Hematopoietic multipotent progenitor cell (in vitro differentiated cells): ENCODE data around the gene STIM1. TPM values are rescaled to one million over a fixed set of nuclear protein-coding genes. Genes with fewer than 3 reads are reported as not detected.
A peak's percentile ranks its signal among the peaks of the same experiment; 100 is the strongest.
"Not testable (repeated sequence)": the region's sequence is repeated elsewhere in the genome, so short reads cannot be mapped to it uniquely, and the experiment has no call there.

ENCODE experiments used
- DNase-seq, 3 donors: peaks; one replicate each; pipeline ENCODE4 v3.0.0-alpha.2; 2011 to 2015; ENCODE audit warnings: low read depth in 2 of 3, low spot score in 2 of 3
- total RNA-seq: library from RNA; depleted of rRNA; stranded (reverse); fragments of >200 nt; gene quantifications from one replicate; pipeline ENCODE4 v1.2.3, GENCODE V29; 2012

The STIM1 gene
- total RNA-seq, 1 donor: 80.2 TPM

GRCh38 chr11:4092026-4092425 is 236.6 kb downstream of the STIM1 start:
- peak in 1 of 3 donors; percentile 19 for DNase-seq

GRCh38 chr11:4093519-4094347 is 238.3 kb downstream of the STIM1 start:
- DNase-seq: peak in 1 of 3 donors; percentile 9

- DNase-seq: peak; percentile 89 to 98 (median 95)
These were observed 239.2 kb downstream of the STIM1 start, which contains the start of gene RRM1 for GRCh38 chr11:4094348-4095291. Gene RRM1 (plus strand): TSS chr11:4094799. CDS start chr11:4095013, 214 bp downstream.

GRCh38 chr11:4095509-4096230 is 240.2 kb downstream of the STIM1 start:
- DNase-seq: no peak

- no peak for DNase-seq
These were observed 242.7 kb downstream of the STIM1 start for GRCh38 chr11:4098026-4098621.

DNA sequence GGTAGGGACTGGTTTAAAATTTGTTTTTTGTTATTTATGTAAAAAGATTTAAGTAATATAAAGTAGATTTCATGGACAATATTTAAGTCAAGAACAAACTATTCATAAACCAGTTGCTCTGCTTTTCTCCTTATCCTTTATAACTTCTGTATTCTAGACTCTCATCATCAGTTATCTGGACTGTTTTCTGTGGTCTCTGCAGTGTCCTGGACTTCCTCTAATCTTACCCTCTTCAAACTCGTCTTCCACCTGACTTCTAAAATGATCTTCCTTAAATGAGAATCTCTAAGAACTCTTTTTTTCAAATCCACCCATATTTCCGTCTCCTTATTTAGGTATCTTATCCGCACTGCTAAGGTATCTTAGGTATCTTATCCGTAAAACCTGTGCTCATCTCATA is 247.2 kb downstream of the STIM1 start:
- DNase-seq: peak in 1 of 3 donors; percentile 22

- no peak for DNase-seq
These were observed 247.8 kb downstream of the STIM1 start for GRCh38 chr11:4103269-4103668.

GRCh38 chr11:4105916-4106315 is 250.5 kb downstream of the STIM1 start:
- no peak for DNase-seq

- DNase-seq: no peak
These were observed 256.4 kb downstream of the STIM1 start for GRCh38 chr11:4111834-4112233.

DNA sequence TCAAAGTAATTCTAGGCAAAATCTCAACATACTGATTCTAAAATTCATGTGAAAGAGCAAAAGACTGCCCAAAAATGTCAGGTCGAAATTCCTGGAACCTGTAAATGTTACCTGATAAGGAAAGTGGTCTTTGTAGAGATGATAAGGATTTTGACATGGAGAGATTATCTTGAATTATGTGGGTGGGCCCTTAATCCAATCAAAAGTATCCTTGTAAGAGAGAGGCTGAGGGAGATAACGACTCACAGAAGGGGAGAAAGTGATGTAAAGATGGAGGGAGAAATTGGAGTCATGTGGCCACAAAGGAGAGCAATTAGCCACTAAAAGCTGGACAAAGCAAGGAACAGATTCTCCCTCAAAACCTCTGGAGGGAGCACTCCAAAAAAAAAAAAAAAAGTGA is 259.7 kb downstream of the STIM1 start:
- DNase-seq: no peak

GRCh38 chr11:4118107-4118506 is 262.6 kb downstream of the STIM1 start:
- no peak for DNase-seq

- DNase-seq: no peak
These were observed 267.8 kb downstream of the STIM1 start for GRCh38 chr11:4123218-4123617.

- DNase-seq: no peak
These were observed 269.7 kb downstream of the STIM1 start for GRCh38 chr11:4125141-4125540.

- DNase-seq: no peak
These were observed 271.9 kb downstream of the STIM1 start for GRCh38 chr11:4127357-4127756.

DNA sequence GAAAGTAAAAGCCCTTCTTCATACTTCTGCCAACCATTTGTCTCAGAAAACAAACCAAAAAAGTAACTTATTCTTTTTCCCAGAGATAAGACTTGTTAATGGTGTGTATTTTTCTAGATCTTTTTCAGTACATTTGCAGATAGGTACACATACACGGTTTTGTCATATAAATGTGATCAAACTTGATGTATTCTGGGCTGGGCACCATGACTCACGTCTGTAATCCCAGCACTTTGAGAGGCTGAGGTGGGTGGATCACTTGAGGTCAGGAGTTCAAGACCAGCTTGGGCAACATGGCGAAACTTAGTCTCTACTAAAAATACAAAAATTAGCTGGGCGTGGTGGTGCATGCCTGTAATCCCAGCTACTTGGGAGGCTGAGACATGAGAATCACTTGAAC is 274.8 kb downstream of the STIM1 start:
- not testable (repeated sequence) for DNase-seq

- DNase-seq: no peak
These were observed 279.3 kb downstream of the STIM1 start for GRCh38 chr11:4134806-4135205.

- DNase-seq: no peak
These were observed 283.0 kb downstream of the STIM1 start for GRCh38 chr11:4138497-4138896.

DNA sequence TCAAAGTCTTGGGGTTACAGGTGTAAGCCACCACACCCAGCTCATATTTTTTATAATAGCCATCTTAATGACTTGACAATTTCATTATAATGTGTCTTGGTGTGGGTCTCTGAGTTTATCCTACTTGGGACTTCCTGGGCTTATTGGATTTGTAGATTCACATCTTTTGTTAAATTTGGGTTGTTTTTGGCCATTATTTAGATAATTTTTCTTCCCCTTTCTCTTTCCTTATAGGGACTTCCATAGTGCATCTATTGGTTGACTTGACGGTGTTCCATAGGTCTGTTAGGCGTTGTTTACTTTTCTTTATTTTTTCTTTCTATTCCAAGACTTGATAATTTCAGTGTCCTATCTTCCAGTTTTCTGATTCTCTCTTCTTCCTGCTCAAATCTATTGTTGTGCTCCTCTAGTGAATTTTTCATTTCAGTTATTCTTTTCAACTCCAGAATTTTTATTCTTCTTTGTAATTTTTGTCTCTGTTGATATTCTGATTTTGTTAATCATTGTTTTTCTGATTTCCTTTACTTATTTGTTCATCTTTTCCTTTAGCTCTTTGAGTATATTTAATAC is 284.7 kb downstream of the STIM1 start:
- DNase-seq: peak in 1 of 3 donors; percentile 33
